Osteoblast (primary cell): ENCODE measurements around the gene MEG3. TPM values are rescaled to one million over a fixed set of nuclear protein-coding genes. Genes with fewer than 3 reads are reported as not detected.

Source experiments
- DNase-seq: peaks from one replicate; pipeline ENCODE4 v3.0.0; 2011; ENCODE audit warnings: low spot score, mixed read lengths; ENCODE audit not compliant: insufficient read length; ENCODE audit errors: missing footprints
- H2AFZ ChIP-seq: 2 replicates; pipeline ENCODE4 v1.6.0; 2011; ENCODE audit warnings: mild to moderate bottlenecking, low read length
- H3K27ac ChIP-seq: 2 replicates; pipeline ENCODE4 v1.5.1; 2011; ENCODE audit warnings: mild to moderate bottlenecking, low read depth, low read length, moderate library complexity
- H3K27me3 ChIP-seq: 2 replicates; pipeline ENCODE4 v1.6.0; 2012; ENCODE audit warnings: mild to moderate bottlenecking, control low read depth, inconsistent platforms, low read length, moderate library complexity; ENCODE audit not compliant: insufficient read depth
- H3K36me3 ChIP-seq: 2 replicates; pipeline ENCODE4 v1.5.1; 2011; ENCODE audit warnings: mild to moderate bottlenecking, low read length, control low read depth, moderate library complexity; ENCODE audit not compliant: insufficient read depth
- H3K4me1 ChIP-seq: 2 replicates; pipeline ENCODE4 v1.5.1; 2011; ENCODE audit warnings: mild to moderate bottlenecking, low read length, control low read depth, moderate library complexity; ENCODE audit not compliant: insufficient read depth
- H3K4me2 ChIP-seq: 2 replicates; pipeline ENCODE4 v1.6.0; 2011; ENCODE audit warnings: mild to moderate bottlenecking, low read length; ENCODE audit not compliant: insufficient read depth
- H3K4me3 ChIP-seq: fragments of 200-600 bp; sonication (generic); 3 replicates; pipeline ENCODE4 v1.5.1; 2012; ENCODE audit warnings: mild to moderate bottlenecking, low read length, inconsistent platforms; ENCODE audit not compliant: insufficient read depth
- H3K79me2 ChIP-seq: 2 replicates; pipeline ENCODE4 v1.6.0; 2012; ENCODE audit warnings: mild to moderate bottlenecking, low read length, control low read depth, inconsistent platforms; ENCODE audit not compliant: insufficient read depth
- H3K9me3 ChIP-seq: 2 replicates; pipeline ENCODE4 v1.5.1; 2011; ENCODE audit warnings: low read depth, low read length, control low read depth
- H4K20me1 ChIP-seq: 2 replicates; pipeline ENCODE4 v1.6.0; 2012; ENCODE audit warnings: mild to moderate bottlenecking, low read length, control low read depth; ENCODE audit not compliant: insufficient read depth
- CTCF ChIP-seq: IDR thresholded peaks from 2 replicates; pipeline ENCODE4 v1.5.1; 2011; ENCODE audit warnings: mild to moderate bottlenecking, low read depth, low read length, moderate library complexity; ENCODE audit errors: extremely low read depth
- total RNA-seq: library from RNA; depleted of rRNA; stranded (reverse); fragments of >200 nt; gene quantifications from 2 replicates; pipeline ENCODE4 v1.2.3, GENCODE V29; 2012

The MEG3 gene
- total RNA-seq, 1 donor, result 200 TPM

- TF ChIP-seq CTCF, result no peak
- Histone ChIP-seq H3K27me3 (peaks cover 13% of the 10 kb centered on the region), H3K4me1 (no peaks in the 10 kb centered on the region), H3K4me3 (no peak overlapping the region), H3K4me2 (no peak overlapping the region), H3K9me3 (no peaks in the 10 kb centered on the region), H2AFZ (no peak overlapping the region), H3K79me2 (peaks cover 17% of the 10 kb centered on the region), H3K36me3 (no peaks in the 10 kb centered on the region), H4K20me1 (peaks cover 5% of the 10 kb centered on the region), H3K27ac (no peak overlapping the region)
- peak; percentile 64 for DNase-seq
Measured at GRCh38 chr14:100822532-100823296, 3.2 kb upstream of the MEG3 start.

GRCh38 chr14:100823413-100824080 is 2.4 kb upstream of the MEG3 start:
- Histone ChIP-seq H3K4me2 (no peak overlapping the region), H3K27me3 (peaks cover 13% of the 10 kb centered on the region)
- no peak for TF ChIP-seq CTCF

GRCh38 chr14:100824091-100824551 is 1.8 kb upstream of the MEG3 start:
- Histone ChIP-seq H2AFZ (no peak overlapping the region), H3K9me3 (no peaks in the 10 kb centered on the region), H3K27ac (no peak overlapping the region), H3K4me3 (no peak overlapping the region), H3K4me1 (peaks cover 6% of the 10 kb centered on the region), H3K27me3 (peaks cover 13% of the 10 kb centered on the region), H3K36me3 (peaks cover 6% of the 10 kb centered on the region), H3K79me2 (peaks cover 31% of the 10 kb centered on the region), H3K4me2 (no peak overlapping the region), H4K20me1 (peaks cover 14% of the 10 kb centered on the region)
- peak; percentile 76 for DNase-seq
- no peak for TF ChIP-seq CTCF

More at GRCh38 chr14:100823413-100824080, 2.4 kb upstream of the MEG3 start:
- H3K4me1 ChIP-seq, result peaks cover 1% of the 10 kb centered on the region
- H4K20me1 ChIP-seq, result peaks cover 8% of the 10 kb centered on the region
- H3K36me3 ChIP-seq, result no peaks in the 10 kb centered on the region
- DNase-seq, result peak; percentile 21
- H3K4me3 ChIP-seq, result no peak overlapping the region
- no peak overlapping the region for H2AFZ ChIP-seq
- H3K9me3 ChIP-seq, result no peaks in the 10 kb centered on the region
- peaks cover 25% of the 10 kb centered on the region for H3K79me2 ChIP-seq
- no peak overlapping the region for H3K27ac ChIP-seq
